ENCODE measurements around the gene RAX. TPM values are rescaled to one million over a fixed set of nuclear protein-coding genes. Genes with fewer than 3 reads are reported as not detected.
A peak's percentile ranks its signal among the peaks of the same experiment; 100 is the strongest.

RAX gene
- total RNA-seq, 1 experiment from 2014 or later = 0.94 TPM

GRCh38 chr18:59249199-59249774 is 24.0 kb downstream of the RAX start:
- H3K4me3 Mint-ChIP-seq = no peak overlapping the region
- CTCF ChIA-PET = interaction anchor here (0.6 to 5.2 kb wide), 21 partner anchors 15 to 574 kb away, joined by 3 to 90 read pairs (median 4); partner anchors contain the start of genes GRP, LMAN1 and RAX

DNA sequence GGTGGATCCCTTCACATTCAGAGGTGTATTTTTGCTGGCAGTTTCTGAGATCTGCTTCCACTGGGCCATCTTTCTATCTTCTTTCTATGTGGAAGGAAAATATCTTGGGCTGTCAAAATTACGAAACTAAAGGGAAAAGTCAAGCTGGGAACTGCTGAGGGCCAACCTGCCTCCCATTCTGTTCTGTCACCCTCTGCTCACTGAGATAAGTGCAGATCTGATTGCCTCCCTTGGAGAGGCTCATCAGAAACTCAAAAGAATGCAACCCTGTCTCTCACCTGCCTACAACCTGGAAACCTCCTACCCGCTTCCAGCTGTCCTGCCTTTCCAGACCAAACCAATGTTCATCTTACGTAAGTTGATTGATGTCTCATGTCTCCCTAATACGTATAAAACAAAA is 26.5 kb downstream of the RAX start:
- ChIA-PET CTCF (interaction anchor here (1.6 to 5.2 kb wide), 2 partner anchors 27 to 156 kb away, joined by 5 to 90 read pairs; partner anchors contain the start of gene RAX), POLR2A (no interaction called here)
- Mint-ChIP-seq H3K4me1 (no peaks in the 10 kb centered on the region; the same call in 1 of the 2 replicates), H3K4me3 (no peak overlapping the region), H3K36me3 (no peaks in the 10 kb centered on the region), H3K27me3 (ENCODE audit: low read depth) (peaks cover 70% of the 10 kb centered on the region), H3K27ac (no peak overlapping the region), H3K9me3 (peaks cover 5% of the 10 kb centered on the region)
- no peak for TF ChIP-seq PREB (CRISPR knock-in tag; IDR thresholded peaks at IDR 0.05; ENCODE audit: borderline replicate concordance)
- no peak for TF ChIP-seq HMGA2 (CRISPR knock-in tag; IDR thresholded peaks at IDR 0.05)
- TF ChIP-seq NR3C1 (CRISPR knock-in tag; conservative IDR thresholded peaks at IDR 0.05; ENCODE audit: low read depth) = no peak
- TF ChIP-seq MAX (CRISPR knock-in tag; IDR thresholded peaks at IDR 0.05) = no peak
- TF ChIP-seq, protein P1, sequence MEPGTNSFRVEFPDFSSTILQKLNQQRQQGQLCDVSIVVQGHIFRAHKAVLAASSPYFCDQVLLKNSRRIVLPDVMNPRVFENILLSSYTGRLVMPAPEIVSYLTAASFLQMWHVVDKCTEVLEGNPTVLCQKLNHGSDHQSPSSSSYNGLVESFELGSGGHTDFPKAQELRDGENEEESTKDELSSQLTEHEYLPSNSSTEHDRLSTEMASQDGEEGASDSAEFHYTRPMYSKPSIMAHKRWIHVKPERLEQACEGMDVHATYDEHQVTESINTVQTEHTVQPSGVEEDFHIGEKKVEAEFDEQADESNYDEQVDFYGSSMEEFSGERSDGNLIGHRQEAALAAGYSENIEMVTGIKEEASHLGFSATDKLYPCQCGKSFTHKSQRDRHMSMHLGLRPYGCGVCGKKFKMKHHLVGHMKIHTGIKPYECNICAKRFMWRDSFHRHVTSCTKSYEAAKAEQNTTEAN (CRISPR knock-in tag; IDR thresholded peaks at IDR 0.05) = no peak
- TF ChIP-seq ZNF263 (CRISPR knock-in tag; IDR thresholded peaks at IDR 0.05; ENCODE audit: low read depth) = no peak
- DNase-seq (ENCODE audit: low spot score) (no peak), ATAC-seq (no peak)

More at GRCh38 chr18:59249199-59249774, 24.0 kb downstream of the RAX start:
- peak; percentile 91 for ATAC-seq
- no peak for TF ChIP-seq SP1 (CRISPR knock-in tag; conservative IDR thresholded peaks at IDR 0.05)
- no peak for TF ChIP-seq GTF2I (CRISPR knock-in tag; conservative IDR thresholded peaks at IDR 0.05)
- no peak for TF ChIP-seq ETV6 (CRISPR knock-in tag; IDR thresholded peaks at IDR 0.05)
- no peak for TF ChIP-seq USF1 (CRISPR knock-in tag; IDR thresholded peaks at IDR 0.05)
- no peak for TF ChIP-seq ZNF232 (CRISPR knock-in tag; IDR thresholded peaks at IDR 0.05)
- TF ChIP-seq CTCF (IDR thresholded peaks at IDR 0.05) = peak; percentile 62; the same call in 1 of the 2 replicates
- Mint-ChIP-seq H3K36me3 (no peaks in the 10 kb centered on the region), H3K4me1 (no peaks in the 10 kb centered on the region; the same call in 1 of the 2 replicates), H3K27me3 (ENCODE audit: low read depth) (peaks cover 83% of the 10 kb centered on the region), H3K27ac (no peak overlapping the region), H3K9me3 (peaks cover 4% of the 10 kb centered on the region)
- POLR2A ChIA-PET = no interaction called here
- peak; percentile 62 for DNase-seq (ENCODE audit: low spot score)

DNA sequence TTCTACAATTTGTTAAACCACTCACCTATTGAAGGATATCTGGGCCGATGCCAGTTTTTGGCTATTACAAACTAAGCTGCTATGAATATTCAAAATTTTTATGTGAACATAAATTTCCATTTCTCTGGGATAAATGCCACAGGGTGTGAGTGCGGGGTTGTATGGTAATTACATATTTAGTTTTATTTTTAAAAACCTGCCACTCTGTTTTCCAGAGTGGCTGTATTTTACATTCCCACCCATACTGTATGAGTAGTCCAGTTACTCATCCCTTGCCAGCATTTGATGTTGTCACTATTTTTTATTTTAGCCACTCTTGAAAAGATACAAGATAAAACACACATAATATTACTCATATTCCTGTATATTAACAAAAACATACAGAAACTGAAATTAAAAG is 30.3 kb downstream of the RAX start:
- Mint-ChIP-seq H3K27me3 (ENCODE audit: low read depth) (peaks cover 64% of the 10 kb centered on the region), H3K9me3 (peaks cover 10% of the 10 kb centered on the region), H3K36me3 (no peaks in the 10 kb centered on the region), H3K27ac (no peak overlapping the region), H3K4me3 (no peak overlapping the region), H3K4me1 (no peaks in the 10 kb centered on the region; the same call in 1 of the 2 replicates)
- DNase-seq (ENCODE audit: low spot score) = no peak
- no peak for ATAC-seq
- ChIA-PET POLR2A (no interaction called here), CTCF (interaction anchor here (0.9 kb wide), 1 partner anchor 160 kb away, joined by 3 read pairs; no protein-coding TSS in a partner anchor)
- TF ChIP-seq ATF1 (CRISPR knock-in tag; IDR thresholded peaks at IDR 0.05) (no peak), NR3C1 (CRISPR knock-in tag; conservative IDR thresholded peaks at IDR 0.05; ENCODE audit: low read depth) (no peak), KAT7 (CRISPR knock-in tag; IDR thresholded peaks at IDR 0.05; ENCODE audit: borderline replicate concordance) (no peak), SP1 (CRISPR knock-in tag; conservative IDR thresholded peaks at IDR 0.05) (no peak), ATF2 (CRISPR knock-in tag; IDR thresholded peaks at IDR 0.05; ENCODE audit: borderline replicate concordance, low read depth) (no peak), ZNF232 (CRISPR knock-in tag; IDR thresholded peaks at IDR 0.05) (no peak), ZBTB21 (CRISPR knock-in tag; IDR thresholded peaks at IDR 0.05; ENCODE audit: borderline replicate concordance) (no peak)
- TF ChIP-seq, protein P2, sequence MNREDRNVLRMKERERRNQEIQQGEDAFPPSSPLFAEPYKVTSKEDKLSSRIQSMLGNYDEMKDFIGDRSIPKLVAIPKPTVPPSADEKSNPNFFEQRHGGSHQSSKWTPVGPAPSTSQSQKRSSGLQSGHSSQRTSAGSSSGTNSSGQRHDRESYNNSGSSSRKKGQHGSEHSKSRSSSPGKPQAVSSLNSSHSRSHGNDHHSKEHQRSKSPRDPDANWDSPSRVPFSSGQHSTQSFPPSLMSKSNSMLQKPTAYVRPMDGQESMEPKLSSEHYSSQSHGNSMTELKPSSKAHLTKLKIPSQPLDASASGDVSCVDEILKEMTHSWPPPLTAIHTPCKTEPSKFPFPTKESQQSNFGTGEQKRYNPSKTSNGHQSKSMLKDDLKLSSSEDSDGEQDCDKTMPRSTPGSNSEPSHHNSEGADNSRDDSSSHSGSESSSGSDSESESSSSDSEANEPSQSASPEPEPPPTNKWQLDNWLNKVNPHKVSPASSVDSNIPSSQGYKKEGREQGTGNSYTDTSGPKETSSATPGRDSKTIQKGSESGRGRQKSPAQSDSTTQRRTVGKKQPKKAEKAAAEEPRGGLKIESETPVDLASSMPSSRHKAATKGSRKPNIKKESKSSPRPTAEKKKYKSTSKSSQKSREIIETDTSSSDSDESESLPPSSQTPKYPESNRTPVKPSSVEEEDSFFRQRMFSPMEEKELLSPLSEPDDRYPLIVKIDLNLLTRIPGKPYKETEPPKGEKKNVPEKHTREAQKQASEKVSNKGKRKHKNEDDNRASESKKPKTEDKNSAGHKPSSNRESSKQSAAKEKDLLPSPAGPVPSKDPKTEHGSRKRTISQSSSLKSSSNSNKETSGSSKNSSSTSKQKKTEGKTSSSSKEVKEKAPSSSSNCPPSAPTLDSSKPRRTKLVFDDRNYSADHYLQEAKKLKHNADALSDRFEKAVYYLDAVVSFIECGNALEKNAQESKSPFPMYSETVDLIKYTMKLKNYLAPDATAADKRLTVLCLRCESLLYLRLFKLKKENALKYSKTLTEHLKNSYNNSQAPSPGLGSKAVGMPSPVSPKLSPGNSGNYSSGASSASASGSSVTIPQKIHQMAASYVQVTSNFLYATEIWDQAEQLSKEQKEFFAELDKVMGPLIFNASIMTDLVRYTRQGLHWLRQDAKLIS (CRISPR knock-in tag; IDR thresholded peaks at IDR 0.05; ENCODE audit: borderline replicate concordance) = no peak
